HG02943 (cell line): Measurements from ENCODE around the gene CHM.
A peak's percentile ranks its signal among the peaks of the same experiment; 100 is the strongest.
"Not testable (repeated sequence)": the region's sequence is repeated elsewhere in the genome, so short reads cannot be mapped to it uniquely, and the experiment has no call there.

ENCODE experiments used
- ATAC-seq: cut with Tn5 transposase; IDR thresholded peaks from one replicate; pipeline ENCODE4 v1.9.1; 2021; ENCODE audit warnings: mild to moderate bottlenecking, low read depth, moderate library complexity; ENCODE audit not compliant: unreplicated experiment

Gene CHM, protein sequence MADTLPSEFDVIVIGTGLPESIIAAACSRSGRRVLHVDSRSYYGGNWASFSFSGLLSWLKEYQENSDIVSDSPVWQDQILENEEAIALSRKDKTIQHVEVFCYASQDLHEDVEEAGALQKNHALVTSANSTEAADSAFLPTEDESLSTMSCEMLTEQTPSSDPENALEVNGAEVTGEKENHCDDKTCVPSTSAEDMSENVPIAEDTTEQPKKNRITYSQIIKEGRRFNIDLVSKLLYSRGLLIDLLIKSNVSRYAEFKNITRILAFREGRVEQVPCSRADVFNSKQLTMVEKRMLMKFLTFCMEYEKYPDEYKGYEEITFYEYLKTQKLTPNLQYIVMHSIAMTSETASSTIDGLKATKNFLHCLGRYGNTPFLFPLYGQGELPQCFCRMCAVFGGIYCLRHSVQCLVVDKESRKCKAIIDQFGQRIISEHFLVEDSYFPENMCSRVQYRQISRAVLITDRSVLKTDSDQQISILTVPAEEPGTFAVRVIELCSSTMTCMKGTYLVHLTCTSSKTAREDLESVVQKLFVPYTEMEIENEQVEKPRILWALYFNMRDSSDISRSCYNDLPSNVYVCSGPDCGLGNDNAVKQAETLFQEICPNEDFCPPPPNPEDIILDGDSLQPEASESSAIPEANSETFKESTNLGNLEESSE

DNA sequence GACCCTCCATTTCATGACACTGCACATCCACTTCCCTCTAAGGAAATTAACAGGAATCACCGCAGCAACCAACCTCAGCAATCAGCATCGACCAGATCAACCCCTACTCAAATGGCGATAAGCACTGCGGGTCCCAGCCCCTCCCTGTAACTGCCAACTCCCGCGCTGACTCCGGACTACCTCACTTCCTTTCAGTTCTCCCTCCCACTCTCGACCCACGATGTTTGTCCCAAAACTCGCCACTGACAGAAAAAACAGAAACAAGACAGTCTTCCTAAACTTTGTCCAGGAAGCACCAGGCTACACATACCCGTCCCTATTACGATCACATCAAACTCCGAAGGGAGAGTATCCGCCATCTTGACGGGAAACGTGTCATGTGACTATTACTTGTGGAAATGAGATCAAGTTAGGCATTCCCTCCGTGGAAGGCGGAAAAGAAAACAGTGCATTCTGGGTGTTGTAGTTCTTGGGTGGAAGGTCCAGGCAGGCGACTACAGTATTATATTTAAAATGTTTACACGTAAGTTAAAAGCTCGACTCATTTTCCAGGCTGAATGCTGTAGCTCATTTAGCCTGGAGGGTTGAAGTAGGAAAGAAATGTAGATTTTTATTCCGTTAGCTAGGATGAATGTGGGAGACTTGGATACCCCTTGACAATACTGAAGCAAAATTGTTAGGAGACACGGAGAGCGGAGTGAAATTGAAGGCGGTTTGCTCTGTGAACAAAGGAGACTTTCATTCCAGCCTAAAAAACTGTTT is at the start of gene CHM:
TSS of gene CHM (minus strand) at position 385 of the 762 bp plus-strand sequence. CDS start at position 359, 26 bp downstream.
- ATAC-seq: peak; percentile 98

DNA sequence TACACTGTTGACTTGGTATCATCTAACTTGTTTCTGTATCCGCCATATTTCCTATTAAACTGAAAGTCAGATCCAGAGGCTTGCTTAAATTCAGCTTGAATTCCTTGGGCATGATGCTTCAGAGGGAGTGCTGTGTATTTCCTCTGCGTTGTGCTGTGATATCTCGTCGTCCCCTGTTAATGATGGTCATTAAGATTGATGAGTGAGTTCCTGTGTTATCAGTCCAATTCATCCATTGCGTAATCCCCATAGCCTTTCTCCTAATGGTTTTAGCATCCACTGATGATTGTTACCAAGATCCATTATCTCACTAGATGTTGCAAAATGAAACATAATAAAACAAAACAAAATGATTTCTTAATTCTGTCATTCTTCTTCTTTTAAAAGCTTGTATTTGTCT is 31.3 kb upstream of the CHM start:
- no peak for ATAC-seq

DNA sequence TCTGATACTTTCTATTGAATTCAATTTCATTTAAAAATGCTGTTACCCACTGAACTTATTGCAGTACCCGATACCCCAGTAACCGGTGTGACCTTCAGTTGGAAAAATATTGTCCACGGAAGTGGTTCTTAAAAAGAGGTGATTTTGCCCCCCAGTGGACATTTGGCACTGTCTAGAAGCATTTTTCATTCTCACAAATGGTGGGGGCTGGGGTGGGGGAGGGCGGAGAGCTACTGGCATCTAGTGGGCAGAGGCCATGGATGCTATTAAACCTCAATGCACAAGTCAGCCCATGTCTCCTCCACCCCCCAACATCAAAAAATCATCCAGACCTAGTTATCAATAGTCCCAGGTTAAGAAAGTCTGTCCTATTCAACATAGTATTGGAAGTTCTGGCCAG is 19.6 kb upstream of the CHM start:
- no peak for ATAC-seq

DNA sequence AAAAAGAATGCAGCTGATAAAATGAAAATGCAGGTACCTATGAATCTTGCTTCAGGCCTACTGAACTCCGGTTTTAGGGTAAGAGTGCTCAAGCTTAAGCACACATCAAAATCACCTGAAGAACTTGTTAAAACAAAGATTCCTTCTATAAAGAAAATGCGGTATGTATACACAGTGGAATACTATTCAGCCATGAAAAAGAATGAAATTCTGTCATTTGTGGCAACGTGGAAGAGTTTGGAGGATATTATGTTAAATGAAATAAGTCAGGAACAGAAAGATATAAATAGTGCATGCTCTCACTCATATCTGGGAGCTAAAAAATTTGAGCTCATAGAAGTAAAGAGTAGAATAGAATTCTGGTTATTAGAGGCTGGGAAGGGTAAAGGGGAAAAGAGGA is 14.0 kb upstream of the CHM start:
- no peak for ATAC-seq

DNA sequence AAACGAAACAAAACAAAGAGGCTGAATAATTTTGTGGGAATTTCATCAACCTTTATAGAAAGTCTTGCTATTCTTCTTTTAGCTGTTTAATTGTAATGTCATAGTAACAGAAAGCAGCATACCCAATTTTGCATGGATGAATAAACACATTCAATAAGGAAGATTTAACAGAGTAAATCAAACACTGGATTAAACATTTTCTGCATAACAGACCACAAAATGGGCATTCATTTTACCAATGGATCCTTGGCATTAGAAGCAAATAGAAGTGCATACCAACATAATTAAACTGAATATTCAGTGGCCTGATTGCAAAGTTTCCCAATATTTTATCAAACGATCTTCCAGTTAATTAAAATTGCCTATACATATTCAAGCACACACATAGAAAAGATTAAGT is 4.4 kb upstream of the CHM start:
- no peak for ATAC-seq

DNA sequence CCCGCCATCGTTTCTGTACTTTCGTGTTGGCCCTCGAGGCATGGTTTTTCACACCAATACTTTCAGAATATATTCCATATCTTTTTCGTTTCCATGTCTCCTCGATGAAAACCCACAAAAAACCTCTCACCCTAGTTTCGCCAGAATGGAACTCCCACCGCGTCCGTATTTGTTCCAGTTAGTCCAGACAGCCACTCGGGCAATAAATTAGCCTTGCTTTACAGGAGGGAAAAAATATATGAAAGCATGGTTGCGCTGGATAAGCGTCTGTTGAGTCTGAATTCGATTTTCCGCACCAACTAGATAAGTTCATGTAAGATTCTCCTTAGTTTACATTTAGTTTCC is 550 bp upstream of the CHM start:
- no peak for ATAC-seq

DNA sequence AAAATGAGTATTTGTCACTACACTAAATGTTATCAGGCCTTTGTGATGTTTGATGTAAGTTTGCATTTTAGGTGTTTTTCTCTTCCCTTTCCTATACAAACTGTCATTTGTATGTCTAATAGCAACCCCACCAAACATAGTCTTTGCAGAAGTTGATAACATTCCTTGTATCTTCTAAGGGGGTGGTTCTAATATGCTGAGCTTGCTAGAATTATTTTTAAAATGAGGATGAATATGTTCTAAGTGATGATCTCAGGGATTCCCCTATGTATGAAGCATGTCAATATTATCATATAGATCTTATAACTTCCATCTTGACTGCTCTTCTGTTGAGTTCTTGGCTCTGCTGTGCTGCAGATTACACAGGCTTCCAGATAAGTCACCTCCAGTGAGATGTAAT is 3.1 kb downstream of the CHM start:
- no peak for ATAC-seq

DNA sequence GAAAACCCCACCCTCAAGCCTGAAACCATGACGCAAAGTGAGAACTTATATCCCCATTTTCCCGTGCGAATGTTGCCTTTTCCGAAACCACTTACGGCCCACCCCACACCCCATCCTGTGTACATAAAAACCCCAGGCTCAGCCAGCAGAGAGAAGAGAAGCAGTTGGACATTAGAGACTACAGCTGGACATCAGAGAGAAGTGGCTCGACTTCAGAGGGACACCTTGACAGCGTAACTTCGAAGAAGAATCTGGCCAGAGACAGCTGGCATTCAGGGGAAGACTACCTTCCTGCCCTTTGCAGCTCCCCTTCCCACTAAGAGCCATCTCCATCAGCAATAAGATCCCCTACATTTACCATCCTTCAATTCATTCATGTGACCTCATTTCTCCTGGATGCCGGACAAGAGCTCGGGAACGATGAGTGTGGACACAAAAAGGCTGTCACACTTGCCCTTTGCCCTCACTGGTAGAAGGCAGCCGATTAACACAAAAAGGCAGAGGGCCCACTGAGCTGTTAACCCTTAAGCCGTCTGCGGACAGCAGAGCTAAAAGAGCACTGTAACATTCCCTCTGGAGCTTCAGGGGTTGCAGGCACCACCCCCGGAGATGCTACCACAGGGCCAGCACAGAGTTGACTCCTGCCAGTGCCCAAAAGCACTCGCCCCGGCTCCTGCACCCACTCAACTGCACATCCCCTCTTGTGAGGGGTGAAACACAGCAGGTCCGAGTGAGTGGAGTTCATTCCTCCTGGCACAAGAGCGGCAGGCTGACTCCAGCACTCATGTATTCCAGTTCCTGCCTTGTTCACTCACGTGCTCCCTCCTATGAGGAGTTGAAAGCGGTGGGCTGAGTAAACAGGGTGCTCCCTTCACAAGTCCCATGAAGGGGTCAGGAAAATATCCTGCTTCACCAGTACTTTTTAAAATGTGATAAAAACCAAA is 7.5 kb downstream of the CHM start:
- no peak for ATAC-seq

DNA sequence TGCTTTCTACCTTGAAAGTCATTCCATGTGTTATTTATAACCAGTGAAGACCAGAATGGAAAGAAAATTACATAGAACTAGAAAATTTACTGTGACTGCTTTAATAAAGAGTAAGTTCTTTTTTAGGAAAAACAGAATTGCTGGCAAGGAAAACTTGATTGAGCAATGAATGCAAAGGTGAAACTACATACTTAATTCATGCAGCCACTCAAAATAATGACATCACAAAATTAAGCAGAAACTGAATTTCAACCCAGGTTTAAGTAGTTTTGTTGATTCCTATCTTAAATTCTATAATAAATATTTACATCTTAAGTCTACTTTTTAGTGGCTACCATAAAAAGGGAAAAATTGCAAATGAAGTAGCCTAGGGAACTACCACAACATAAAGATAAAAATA is 14.0 kb downstream of the CHM start:
- ATAC-seq: no peak

DNA sequence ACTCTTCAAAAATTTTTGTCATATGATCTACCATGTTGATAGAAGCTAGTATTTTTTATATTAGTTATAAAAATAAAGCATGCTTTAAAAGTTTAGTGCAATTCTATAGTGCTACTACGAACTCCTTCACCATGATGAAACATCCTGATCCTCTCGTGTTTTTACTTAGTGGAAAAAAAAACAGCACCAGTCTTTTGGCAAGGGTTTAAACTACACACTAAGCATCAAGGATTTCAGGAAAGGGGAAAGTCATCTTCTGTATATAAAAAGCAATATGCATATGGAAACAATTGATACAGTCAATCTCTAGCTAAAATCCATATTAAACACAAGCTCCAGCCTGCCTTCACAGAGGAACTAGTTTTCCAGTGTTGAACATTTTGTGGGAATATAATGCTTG is 18.7 kb downstream of the CHM start:
- no peak for ATAC-seq

DNA sequence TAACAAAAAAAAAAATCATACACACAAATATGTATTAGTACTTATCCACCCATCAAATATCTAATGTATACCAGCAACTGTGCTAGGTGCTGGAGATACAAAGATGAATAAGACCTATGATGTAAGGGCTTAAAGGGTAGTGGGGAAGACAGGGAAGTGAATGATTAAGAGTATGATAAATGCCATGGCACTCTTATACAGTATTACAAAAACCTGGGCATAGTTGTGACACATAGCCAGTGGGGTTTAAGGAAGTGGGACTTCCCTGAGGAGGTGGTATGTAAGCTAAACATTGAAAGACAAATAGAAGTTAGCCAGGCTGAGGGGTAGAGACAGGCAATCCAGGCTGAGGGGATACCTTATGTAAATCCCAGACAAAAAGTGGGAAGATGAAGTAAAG is 23.5 kb downstream of the CHM start:
- no peak for ATAC-seq

DNA sequence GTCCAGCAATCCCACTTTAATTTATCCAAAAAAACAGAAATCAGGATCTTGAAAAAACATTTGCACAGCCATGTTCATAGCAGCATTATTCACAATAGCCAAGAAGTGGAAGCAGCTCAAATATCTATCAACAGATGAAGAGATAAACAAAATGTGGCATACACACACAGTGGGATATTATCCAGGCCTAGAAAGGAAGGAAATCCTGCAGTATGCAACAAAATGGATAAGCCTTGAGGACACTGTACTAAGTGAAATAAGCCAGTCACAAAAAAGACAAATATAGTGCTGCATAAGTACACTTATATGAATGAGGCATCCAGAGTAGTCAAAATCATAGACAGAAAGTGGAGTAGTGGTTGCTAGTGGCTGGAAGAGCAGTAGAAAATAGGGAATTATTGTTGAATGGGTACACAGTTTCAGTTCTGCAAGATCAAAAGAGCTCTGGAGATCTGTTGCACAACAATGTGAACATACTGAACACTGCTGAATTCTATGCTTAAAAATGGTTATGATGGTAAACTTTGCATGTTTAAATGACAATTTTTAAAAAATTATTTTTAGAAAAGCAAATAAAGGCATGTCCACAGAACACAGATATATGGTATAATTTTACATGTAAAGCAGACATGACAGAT is 25.6 kb downstream of the CHM start:
- ATAC-seq: no peak

DNA sequence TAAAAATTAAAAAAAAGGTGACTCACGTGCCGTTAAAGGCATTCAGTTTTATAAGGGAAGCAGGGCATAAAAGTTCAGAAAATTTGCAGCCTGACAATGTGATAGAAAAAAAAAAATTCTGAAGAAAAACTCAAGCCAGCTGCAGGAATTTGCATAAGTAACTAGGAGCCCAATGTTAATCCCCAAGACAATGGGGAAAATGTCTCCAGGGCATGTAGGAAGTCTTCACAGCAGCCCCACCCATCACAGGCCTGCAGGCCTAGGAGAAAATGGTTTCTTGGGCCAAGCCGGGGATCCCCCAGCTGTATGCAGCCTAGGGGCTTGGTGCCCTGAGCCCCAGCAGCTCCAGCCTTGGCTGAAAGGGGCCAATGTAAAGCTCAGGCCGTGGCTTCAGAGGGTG is 31.2 kb downstream of the CHM start:
- no peak for ATAC-seq

DNA sequence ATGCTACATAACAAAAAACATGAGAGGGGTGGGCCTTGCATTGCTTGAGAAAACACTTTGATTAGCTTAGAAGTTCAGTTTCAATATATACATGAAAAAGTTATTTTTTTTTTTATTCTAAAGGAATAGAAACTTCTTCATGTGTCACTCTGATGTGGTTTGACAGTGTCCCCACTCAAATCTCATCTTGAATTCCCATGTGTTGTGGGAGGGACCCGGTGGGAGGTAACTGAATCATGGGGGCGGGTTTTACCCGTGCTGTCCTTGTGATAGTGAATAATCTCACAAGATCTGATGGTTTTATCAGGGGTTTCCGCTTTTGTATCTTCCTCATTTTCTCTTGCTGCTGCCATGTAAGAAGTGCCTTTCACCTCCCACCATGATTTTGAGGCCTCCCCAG is 32.4 kb downstream of the CHM start:
- not testable (repeated sequence) for ATAC-seq

DNA sequence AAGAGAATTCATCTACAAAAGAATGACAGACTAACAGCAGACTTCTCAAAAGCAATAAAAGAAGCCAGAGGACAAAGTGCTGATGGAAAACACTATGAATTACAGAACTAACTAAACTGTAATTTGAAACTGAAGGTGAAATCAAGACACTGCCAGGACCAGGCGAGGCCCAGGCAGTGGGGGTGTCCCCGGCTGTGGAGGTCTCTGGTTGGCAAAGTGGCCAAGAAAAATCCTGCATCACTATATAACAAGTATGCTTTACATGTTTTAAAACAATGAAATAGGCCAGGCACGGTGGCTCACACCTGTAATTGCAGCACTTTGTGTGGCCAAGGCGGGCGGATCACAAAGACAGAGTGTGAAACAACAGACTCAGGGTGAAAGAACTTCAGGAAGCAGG is 32.9 kb downstream of the CHM start:
- no peak for ATAC-seq

DNA sequence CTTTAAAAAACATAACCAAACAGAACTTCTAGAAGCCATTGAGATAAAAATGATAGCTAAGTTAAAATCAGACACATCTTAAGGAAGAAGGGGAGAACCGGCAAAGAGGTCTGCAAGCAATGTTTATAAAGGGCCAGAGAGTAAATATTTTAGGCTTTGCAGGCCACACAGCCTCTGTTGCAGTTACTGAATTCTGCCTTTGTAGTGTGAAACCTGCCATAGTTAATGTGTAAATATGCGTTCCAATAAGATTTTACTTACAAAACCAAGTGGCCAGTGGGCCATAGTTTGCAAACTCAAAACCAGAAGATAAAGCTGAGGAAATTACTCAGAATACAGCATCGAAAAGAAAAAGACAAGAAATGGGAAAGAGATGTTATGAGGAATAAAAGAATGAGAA is 33.6 kb downstream of the CHM start:
- ATAC-seq: no peak

DNA sequence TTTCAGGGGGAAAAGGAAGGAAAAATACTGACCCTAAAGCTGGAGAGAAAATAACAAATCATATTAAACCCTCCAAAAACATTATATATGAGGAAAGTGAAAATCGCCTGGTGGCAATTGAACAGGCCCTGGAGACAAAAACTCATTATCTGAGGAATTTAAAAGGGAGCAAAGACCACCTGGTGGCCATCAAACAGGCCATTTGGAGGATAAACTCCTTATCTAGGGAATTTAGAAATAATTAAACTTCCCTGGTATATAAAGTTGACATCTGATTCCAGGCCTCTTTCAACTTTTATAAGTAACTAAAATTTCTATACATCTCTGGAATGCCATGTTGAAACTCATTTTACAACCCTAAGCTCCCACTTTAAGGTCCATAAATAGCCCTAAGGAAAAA is 35.2 kb downstream of the CHM start:
- ATAC-seq: no peak

DNA sequence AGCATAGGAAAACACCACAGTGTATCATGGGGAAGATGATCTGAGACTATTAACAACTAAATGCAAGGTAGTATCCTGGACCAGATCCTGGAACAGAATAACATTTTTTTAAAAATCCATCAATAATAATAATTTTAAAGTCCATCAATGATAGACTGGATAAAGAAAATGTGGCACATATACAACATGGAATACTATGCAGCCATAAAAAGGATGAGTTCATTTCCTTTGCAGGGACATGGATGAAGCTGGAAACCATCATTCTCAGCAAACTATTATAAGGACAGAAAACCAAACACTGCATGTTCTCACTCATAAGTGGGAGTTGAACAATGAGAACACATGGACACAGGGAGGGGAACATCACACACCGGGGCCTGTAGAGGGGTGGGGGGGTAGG is 37.6 kb downstream of the CHM start:
- ATAC-seq: not testable (repeated sequence)

DNA sequence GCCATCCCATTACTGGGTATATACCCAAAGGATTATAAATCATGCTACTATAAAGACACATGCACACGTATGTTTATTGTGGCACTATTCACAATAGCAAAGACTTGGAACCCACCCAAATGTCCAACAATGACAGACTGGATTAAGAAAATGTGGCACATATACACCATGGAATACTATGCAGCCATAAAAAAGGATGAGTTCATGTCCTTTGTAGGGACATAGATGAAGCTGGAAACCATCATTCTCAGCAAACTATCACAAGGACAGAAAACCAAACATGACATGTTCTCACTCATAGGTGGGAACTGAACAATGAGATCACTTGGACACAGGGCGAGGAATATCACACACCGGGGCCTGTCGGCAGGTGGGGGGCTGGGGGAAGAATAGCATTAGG is 39.5 kb downstream of the CHM start:
- not testable (repeated sequence) for ATAC-seq
